Activated CD4-positive, alpha-beta T cell treated with anti-CD3 and anti-CD28 coated beads for 48 hours (primary cell): ENCODE data around the gene CENPP.

Source experiments
- DNase-seq: peaks from one replicate; pipeline ENCODE4 v3.0.0-alpha.2; 2020

The CENPP gene

DNA sequence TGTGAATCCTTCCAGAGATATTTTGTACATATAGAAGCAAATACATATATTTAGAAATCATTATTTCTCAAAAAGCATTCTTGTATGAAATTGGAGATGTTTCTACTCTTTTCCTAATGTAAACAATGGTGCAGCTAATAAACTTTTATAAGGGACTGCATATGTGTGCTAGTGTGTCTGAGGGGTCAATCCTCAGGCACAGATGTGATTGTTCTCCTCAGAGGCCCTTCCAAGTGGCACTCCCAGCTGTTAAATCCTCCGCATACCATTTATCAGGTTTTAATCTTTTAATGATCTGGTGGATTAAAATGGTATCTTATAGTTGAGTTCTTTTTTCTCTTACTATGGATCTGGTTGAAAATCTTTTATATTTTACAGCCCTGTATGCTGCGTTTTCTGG, 104.1 kb downstream of the CENPP start:
- no peak for DNase-seq

GRCh38 chr9:92432350-92432749, 106.6 kb downstream of the CENPP start:
- DNase-seq = no peak

GRCh38 chr9:92432972-92433548, 107.3 kb downstream of the CENPP start:
- no peak for DNase-seq

- DNase-seq = no peak
Measured at GRCh38 chr9:92435263-92435662, 109.5 kb downstream of the CENPP start.

DNA sequence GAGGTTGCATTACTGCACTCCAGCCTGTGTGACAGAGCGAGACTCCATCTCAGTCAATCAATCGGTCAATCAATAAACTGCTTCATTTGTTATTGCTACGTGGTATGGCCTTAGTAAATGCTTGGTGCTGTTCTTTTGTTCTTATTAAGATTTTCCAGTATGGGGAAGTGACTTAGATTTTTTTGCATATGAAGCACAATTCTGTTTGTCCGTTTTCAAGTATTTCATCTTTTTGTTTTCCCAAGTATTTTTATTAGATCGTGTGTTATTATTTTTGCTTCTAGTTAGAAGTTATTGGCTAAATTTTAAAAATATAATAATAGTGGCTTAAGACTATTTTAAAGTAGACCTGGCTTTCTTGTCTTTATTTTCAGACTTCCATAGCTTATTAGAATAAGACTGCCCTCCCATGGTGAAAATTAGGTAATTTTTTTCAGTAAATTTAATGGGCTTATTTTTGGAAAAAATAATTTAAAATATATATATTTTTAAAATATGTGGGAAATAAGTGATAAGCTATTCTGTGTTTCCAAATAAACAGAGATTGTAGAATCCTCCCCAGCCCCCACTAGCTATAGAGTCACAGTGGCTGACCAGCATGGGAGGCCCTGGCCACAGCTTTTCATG, 113.3 kb downstream of the CENPP start:
- DNase-seq = no peak

- DNase-seq = no peak
Measured at GRCh38 chr9:92439921-92440750, 114.4 kb downstream of the CENPP start.

- DNase-seq = no peak
Measured at GRCh38 chr9:92440751-92441046, 114.9 kb downstream of the CENPP start.

DNA sequence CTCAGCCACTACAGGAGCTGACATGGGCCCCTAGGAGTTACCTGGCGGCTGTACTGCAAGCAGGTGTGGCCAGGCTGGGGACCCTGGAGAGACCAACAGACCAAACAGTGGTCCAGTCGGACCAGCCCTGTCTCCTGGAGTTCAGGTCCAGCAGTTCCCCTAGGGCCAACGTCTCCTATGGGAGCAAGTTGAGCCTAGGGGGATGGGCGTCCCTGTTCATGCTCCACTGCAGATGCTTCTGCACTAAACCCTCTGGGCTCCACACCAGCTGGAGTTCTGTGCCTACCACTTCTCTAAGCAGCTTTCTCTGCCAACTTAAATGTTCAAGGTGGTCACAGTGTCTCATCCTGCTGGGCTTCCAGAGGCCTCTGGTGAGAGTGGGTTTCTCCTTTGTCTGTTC, 119.1 kb downstream of the CENPP start:
- DNase-seq = no peak

- DNase-seq = no peak
Measured at GRCh38 chr9:92446536-92446935, 120.8 kb downstream of the CENPP start.

DNA sequence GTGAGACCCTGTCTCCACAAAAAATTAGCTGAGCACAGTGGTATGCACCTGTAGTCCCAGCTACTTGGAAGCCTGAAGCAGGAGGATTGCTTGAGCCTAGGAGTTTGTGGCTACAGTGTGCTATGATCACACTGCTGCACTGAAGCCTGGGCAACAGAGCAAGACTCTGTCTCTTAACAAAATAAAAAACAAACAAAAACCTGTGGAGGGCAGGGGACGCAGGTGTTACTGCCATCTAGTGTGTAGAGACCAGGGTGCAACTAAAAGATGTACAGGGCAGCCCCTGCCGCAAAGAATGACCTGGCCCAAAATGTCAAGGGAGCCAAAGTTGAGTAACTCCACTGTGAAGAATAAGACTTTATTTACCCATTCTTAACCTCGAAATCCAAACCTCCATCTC, 129.5 kb downstream of the CENPP start:
- DNase-seq = no peak

DNA sequence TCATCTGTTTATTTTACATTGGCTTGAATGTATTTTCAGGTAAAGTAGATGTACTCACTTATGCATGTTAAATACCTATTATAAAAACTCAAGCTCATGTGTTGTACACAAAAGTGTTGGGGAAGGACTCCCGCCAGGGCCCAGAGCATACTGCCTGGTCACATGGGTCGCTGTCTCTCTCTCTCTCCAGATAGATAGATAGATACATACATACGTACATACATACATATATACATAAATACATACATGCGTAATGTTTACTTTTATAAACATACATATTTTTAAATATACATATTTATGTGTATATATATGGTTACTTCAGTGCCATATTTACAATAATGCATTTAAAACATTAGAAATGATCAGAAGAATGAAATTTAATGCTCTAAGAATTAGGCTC, 131.8 kb downstream of the CENPP start:
- no peak for DNase-seq

DNA sequence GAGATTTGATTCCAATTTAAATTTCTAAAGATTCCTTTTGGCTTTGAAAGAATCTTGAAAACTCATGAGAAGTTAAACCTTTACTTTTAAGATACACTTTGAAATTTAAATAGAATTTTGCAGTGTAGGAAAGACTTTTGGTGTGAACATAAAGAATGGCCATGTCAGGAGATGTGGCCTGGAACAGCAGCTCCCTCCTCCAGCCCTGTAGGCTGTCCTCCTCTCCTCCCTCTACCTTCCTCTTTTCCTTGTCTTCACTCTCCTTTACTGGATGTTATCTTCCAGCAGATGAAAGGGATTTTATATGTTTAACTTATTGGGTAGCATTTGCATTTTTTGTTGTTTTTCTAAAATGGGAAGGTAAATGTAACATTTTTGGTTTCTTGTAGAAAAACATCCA, 137.6 kb downstream of the CENPP start:
- no peak for DNase-seq

DNA sequence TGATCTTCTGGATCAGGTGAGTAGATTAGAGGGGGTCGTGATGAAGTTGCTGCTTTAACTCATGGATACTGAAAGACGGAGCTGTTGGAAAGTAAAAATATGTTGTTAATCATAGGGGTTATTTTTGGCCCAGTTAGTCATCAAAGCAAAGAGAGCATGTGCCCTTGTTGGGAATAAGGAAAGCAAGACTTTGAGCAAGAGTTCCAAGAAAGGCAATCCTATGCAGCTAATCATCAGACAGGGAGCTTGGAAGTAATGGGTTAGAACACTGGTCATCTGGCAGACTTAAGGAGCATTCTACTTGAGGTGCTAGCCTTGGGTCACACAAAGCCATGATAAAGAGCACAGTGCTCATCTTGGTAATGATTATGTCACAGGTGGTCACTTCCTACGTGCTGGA, 138.2 kb downstream of the CENPP start:
- no peak for DNase-seq

DNA sequence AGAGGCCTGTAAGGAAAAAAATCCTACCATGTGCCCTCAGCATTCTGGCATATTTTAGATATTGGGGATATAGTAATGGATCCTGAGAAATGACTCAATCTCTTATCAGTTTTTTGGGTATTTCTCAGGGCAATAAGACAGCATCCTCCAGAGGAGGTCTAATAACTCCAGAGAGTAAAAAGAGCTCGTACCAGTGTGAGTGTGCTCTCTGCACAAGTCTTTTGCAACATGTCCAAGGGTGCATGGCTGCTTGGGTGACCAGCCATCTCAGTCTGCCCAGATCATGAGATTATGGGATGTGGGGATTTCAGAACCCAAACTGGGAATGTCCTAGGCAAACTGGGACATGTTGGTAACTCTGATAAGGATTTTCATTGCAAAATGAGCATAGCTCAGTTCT, 141.3 kb downstream of the CENPP start:
- no peak for DNase-seq

DNA sequence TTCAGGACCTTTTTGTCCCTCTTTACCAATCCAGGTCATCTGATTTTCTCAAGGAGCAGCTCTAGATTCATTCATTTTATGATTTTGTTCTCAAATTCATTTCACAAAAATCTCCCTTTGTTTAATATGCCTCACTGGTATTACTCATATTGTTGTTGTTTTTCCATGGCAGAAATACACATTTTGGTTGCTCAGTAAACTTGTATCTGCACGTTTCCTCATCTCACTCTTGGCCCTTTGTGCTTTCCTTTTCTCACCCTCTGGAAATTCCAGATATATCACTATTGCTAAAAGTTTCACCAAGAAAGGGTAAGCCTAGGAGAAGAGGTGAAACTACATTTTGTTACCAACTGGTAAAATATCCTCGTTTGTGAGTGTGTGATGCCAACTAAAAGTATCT, 141.8 kb downstream of the CENPP start:
- DNase-seq = no peak

DNA sequence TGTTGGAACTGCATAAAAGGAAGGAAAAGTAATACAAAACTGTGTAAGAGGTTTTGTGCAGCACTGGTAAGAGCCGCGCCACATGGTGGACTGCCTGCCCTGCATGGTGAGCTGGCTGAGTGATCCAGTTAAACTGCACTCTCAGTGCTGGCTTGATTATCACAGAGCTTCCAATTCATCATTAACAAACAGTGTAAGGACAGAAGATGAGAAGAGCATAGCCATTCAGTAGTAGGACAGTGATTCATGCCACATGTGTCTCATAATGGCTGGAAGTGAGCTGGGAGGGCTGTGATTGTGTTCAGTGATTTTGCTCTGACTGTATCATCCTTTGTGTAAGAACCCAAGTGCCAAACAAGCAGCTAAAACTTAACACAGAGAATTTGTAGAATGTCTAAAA, 142.5 kb downstream of the CENPP start:
- DNase-seq = no peak

GRCh38 chr9:92474587-92474986, 148.8 kb downstream of the CENPP start:
- DNase-seq = no peak

- DNase-seq = no peak
Measured at GRCh38 chr9:92476962-92477361, 151.2 kb downstream of the CENPP start.

DNA sequence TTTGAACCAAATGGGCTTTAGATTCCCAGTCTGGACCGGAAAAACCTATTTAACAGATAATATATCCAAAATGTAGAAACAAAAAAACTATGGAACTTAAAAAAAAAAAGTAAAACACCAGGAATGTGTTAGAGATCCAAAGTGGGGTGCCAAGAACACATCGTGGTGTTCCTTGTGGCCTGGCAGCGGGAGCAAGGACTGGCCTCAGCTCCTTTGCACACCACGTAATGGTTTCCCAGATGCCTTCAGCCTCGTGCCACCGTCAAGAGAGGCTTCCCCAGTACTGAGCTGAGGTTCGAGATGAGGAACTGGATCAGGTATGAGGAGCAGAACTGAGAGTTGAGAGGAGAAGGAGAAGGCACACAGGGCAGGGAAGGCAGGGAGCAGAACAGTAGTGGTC, 153.0 kb downstream of the CENPP start:
- DNase-seq = no peak

DNA sequence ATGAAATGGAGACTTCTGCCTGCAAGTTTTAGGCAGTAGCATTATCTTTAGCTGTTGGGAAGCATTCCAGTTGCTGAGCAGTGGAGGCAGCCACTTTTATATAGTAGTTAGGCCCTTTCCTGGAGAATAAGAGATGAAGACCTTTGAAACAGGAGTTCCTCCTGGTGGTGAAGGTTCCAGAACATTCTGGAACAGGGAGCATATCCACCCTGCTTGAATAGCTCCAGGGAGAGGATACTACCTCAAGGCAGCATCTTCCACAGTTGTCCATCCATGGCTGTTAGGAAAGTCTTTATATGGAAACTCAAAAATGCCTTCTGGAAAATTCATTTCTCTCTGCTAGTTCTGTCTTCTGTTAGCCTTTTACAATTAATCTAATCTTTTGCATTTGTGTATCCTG, 153.6 kb downstream of the CENPP start:
- no peak for DNase-seq

- no peak for DNase-seq
Measured at GRCh38 chr9:92480291-92480771, 154.6 kb downstream of the CENPP start.

DNA sequence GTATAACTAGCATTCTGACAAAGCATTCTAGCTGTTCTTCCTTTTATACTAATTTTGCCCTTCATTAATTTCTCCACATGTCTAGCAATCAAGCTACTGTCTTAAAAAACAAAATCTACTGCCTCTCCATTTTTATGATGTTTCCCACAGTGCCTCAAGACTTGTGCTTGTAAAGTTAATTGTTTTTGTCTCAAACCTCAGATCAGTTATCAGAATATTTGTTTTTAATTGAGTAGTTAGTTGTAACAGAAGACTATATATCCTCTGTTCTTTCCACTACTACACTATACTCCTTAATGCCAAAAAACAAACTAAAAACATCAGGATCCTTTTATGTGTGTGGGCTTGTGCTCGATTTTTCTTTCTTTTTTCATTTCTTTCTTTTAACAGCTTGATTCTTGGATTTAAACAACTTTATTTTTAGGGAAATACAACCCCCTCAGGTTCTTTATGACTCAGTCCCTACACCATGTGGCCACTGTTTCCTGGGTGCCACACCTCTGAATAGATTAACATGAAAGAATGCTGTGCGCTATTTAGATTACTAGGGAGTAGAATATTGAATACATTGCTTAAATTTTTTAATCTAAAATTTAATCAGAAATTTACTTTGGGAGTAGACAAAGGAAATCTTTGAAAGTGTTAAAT, 155.4 kb downstream of the CENPP start:
- DNase-seq = no peak

DNA sequence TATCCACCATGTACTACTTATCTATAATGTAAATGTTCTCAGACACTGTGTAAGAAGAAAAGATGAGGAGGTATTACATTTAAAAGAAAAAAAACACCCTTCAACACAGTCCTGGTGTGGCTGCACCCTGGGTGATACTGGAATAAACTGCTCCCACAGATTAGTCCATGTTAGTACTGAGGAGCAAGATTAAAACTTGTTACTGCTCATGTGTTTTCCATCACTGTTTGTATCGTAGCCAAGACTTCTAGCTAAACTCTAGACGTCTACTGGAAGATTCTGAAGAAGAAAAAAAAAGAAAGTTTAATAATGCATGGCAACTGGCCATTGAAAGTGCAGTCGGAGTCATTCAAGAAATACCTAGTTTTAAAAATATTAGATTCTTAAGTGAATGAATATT, 156.6 kb downstream of the CENPP start, which contains the start of gene ASPN:
ASPN (minus strand) TSS at position 178 of the 400 bp plus-strand sequence.
- no peak for DNase-seq

GRCh38 chr9:92482805-92483204, 157.1 kb downstream of the CENPP start:
- no peak for DNase-seq
